Endothelial cell of umbilical vein (primary cell): ENCODE results near the gene SPAG6. TPM values are rescaled to one million over a fixed set of nuclear protein-coding genes. Genes with fewer than 3 reads are reported as not detected.

ENCODE experiments used
- BruUV-seq: library from RNA; stranded (reverse); fragments of 400-500 nt; replicated peaks from 2 replicates; lab custom pipeline; 2021; lab: Mats Ljungman, UMichigan
- CTCF ChIA-PET: fragments of 300-600, 350-600 bp; sonication (Branson Sonifier 250); formaldehyde crosslinking; loops from one replicate; lab custom pipeline; 2021; ENCODE audit warnings: antibody characterized with exemption, inconsistent platforms; lab: Charles Lee
- POLR2A ChIA-PET: fragments of 300-600, 350-600 bp; sonication (Branson Sonifier 250); formaldehyde crosslinking; loops from one replicate; lab custom pipeline; 2021; ENCODE audit warnings: antibody characterized with exemption, inconsistent platforms; lab: Charles Lee
- DNase-seq: peaks from one replicate; pipeline ENCODE4 v3.0.0-alpha.2; 2011; ENCODE audit warnings: low read depth, low spot score
- FAIRE-seq: peaks from 2 replicates; lab custom pipeline; 2011; peaks lifted over from hg19 to GRCh38; lab: Jason Lieb, UNC
- H2AFZ ChIP-seq: 2 replicates; pipeline ENCODE4 v1.6.0; 2012; ENCODE audit warnings: low read depth, low read length, control low read depth, inconsistent platforms
- H3K27ac ChIP-seq: 2 replicates; pipeline ENCODE4 v1.5.1; 2011; ENCODE audit warnings: low read depth, mild to moderate bottlenecking, control low read depth, low read length, moderate library complexity; ENCODE audit not compliant: insufficient read depth
- H3K27me3 ChIP-seq, 2 experiments: 2 replicates each; pipeline versions ENCODE4 v1.6.0 to v1.6.1; 2011; ENCODE audit warnings: low read length in 2 of 2, mixed read lengths in 1 of 2; ENCODE audit not compliant: control insufficient read depth in 2 of 2, insufficient read depth in 2 of 2
- H3K36me3 ChIP-seq, 2 experiments: 2 replicates in 1 of 2; 3 replicates in 1 of 2; pipeline ENCODE4 v1.5.1; 2011; ENCODE audit warnings: low read length in 2 of 2, mild to moderate bottlenecking in 1 of 2, moderate library complexity in 1 of 2; ENCODE audit not compliant: control insufficient read depth in 2 of 2, insufficient read depth in 2 of 2; ENCODE audit errors: extremely low read depth in 1 of 2
- H3K4me1 ChIP-seq: 3 replicates; pipeline ENCODE4 v1.5.1; 2011; ENCODE audit warnings: mild to moderate bottlenecking, low read length; ENCODE audit not compliant: control insufficient read depth, insufficient read depth; ENCODE audit errors: extremely low read depth
- H3K4me2 ChIP-seq: 2 replicates; pipeline ENCODE4 v1.6.1; 2011; ENCODE audit warnings: low read length, control low read depth, mixed read lengths; ENCODE audit not compliant: insufficient read depth
- H3K4me3 ChIP-seq, 3 experiments: fragments of 200-600 bp in 1 of 3; sonication (generic), shearing (Covaris generic) in 1 of 3; replicated peaks in 1 of 3; 2 replicates each; pipeline ENCODE4 v1.5.1; 2011 to 2016; ENCODE audit warnings: control low read depth in 3 of 3, low read length in 3 of 3, mild to moderate bottlenecking in 2 of 3, inconsistent platforms in 1 of 3, low read depth in 1 of 3, moderate library complexity in 1 of 3; ENCODE audit not compliant: insufficient read depth in 1 of 3
- H3K79me2 ChIP-seq: 2 replicates; pipeline ENCODE4 v1.6.0; 2012; ENCODE audit warnings: low read length, inconsistent platforms; ENCODE audit not compliant: control insufficient read depth, insufficient read depth
- H3K9ac ChIP-seq: replicated peaks from 2 replicates; pipeline ENCODE3; 2011; ENCODE audit warnings: low read length, control low read depth; ENCODE audit not compliant: insufficient read depth; ENCODE audit errors: extremely low read depth
- H3K9me1 ChIP-seq: replicated peaks from 3 replicates; pipeline ENCODE4 v1.6.0; 2011; ENCODE audit warnings: mild to moderate bottlenecking, low read length; ENCODE audit not compliant: control insufficient read depth, insufficient read depth; ENCODE audit errors: extremely low read depth
- H3K9me3 ChIP-seq: replicated peaks from 2 replicates; pipeline ENCODE4 v1.5.1; 2012; ENCODE audit warnings: low read length, inconsistent platforms; ENCODE audit not compliant: control insufficient read depth, insufficient read depth
- H4K20me1 ChIP-seq: replicated peaks from 2 replicates; pipeline ENCODE3; 2011; ENCODE audit warnings: mild to moderate bottlenecking, low read length; ENCODE audit not compliant: control insufficient read depth, insufficient read depth; ENCODE audit errors: extremely low read depth
- EZH2 ChIP-seq: IDR thresholded peaks from 2 replicates; pipeline ENCODE4 v1.6.1; 2012; ENCODE audit warnings: borderline replicate concordance, low read depth, mild to moderate bottlenecking, moderate library complexity, low read length, inconsistent platforms; ENCODE audit not compliant: severe bottlenecking
- FOS ChIP-seq: IDR thresholded peaks from 2 replicates; pipeline ENCODE4 v1.6.1; 2011; ENCODE audit warnings: mild to moderate bottlenecking, low read length, moderate library complexity, borderline replicate concordance; ENCODE audit not compliant: insufficient read depth
- GATA2 ChIP-seq: IDR thresholded peaks from 2 replicates; pipeline ENCODE4 v1.7.0; 2011; ENCODE audit warnings: low read depth, mild to moderate bottlenecking, moderate library complexity, mixed read lengths, low read length; ENCODE audit not compliant: insufficient read length, insufficient read depth
- JUN ChIP-seq: IDR thresholded peaks from 2 replicates; pipeline ENCODE4 v1.6.1; 2011; ENCODE audit warnings: borderline replicate concordance, low read depth; ENCODE audit not compliant: insufficient read length, insufficient read depth
- MYC ChIP-seq: IDR thresholded peaks from one replicate; pipeline ENCODE4 v1.6.1; 2011; ENCODE audit warnings: mild to moderate bottlenecking, low read depth, low read length
- POLR2A ChIP-seq: IDR thresholded peaks from 2 replicates; pipeline ENCODE4 v1.6.1; 2012; ENCODE audit warnings: low read depth, mild to moderate bottlenecking, control low read depth, low read length
- POLR2AphosphoS5 ChIP-seq: IDR thresholded peaks from 2 replicates; pipeline ENCODE4 v1.6.1; 2012; ENCODE audit warnings: low read depth, mild to moderate bottlenecking, control low read depth, low read length, moderate library complexity; ENCODE audit not compliant: insufficient read depth
- dilution Hi-C: fragments of 300-500 bp; cut with MboI; formaldehyde crosslinking; loops from one replicate; pipeline ENCODE4 v1.15.0; 2019; ENCODE audit warnings: low sequenced_read_pairs; ENCODE audit not compliant: extremely low pct_ligation_motif_present
- intact Hi-C: fragments of 100-400 bp; cut with micrococcal nuclease; formaldehyde crosslinking; loops from one replicate; pipeline ENCODE4 v1.10.0; 2022
- polyA plus RNA-seq, 4 experiments: library from polyadenylated mRNA; depleted of rRNA in 3 of 4; stranded (reverse) in 3 of 4; unstranded in 1 of 4; fragments of >200 nt; gene quantifications; 2 replicates each; pipeline versions ENCODE4 v1.2.1 to v1.2.3, GENCODE V29; 2011 to 2012; ENCODE audit warnings: missing spikeins in 1 of 4
- total RNA-seq: library from RNA; stranded (reverse); gene quantifications from 2 replicates; pipeline ENCODE4 v1.2.3, GENCODE V29; 2021
- TF ChIP-seq, protein P1 (sequence below): IDR thresholded peaks from 2 replicates; pipeline ENCODE4 v1.6.1; 2011; ENCODE audit not compliant: insufficient read depth, insufficient read length
- TF ChIP-seq, protein P2 (sequence below), 2 donors: IDR thresholded peaks; 1 replicate in 1 of 2; 2 replicates in 1 of 2; pipeline ENCODE4 v1.5.1; 2011; ENCODE audit warnings: low read length in 2 of 2, mild to moderate bottlenecking in 2 of 2, moderate library complexity in 2 of 2, control low read depth in 1 of 2, inconsistent platforms in 1 of 2, low read depth in 1 of 2; ENCODE audit not compliant: insufficient read depth in 1 of 2; ENCODE audit errors: extremely low read depth in 1 of 2

Gene SPAG6
- total and polyA plus RNA-seq, 2 donors (not counting 3 experiments of a cell fraction or from before 2014, with no cell fraction given): not detected

DNA sequence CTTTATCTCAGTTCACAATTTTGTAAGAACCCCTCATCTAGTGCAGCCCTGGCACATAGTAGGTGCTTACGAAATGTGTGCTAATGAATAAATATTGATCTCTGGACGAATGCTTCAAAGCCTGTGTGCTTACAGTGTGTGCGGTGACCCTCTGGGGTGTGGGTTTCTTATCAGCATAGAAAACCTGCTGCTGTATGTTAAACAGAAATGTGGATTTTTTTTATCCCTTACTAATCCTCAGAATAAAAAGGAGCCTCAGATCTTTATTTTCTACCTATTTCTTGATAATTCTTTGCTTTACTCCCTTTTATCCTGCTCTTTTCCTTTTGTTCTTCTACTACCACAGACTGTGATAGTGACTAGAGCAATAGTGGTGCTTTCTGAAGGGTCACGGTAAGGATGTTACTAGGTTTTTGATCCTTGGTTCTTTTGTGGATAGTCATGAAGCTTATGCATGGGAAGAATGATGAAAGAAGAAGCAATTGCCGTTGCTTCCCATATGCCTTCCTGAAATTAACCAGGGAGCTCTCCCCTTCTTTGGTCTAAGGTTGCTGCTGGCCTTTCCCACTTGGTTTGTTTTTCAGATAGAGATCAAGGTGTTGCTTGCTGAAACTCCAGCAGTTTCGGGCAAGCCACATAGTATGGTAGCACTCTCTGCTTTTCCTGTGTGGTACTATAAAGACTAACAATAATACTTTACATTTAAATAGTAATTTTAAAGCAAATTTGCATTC, 44.7 kb downstream of the SPAG6 start:
- Histone ChIP-seq H4K20me1 (no peaks in the 10 kb centered on the region), H3K4me3 (no peak overlapping the region), H3K9me1 (no peaks in the 10 kb centered on the region), H2AFZ (no peak overlapping the region), H3K4me2 (no peak overlapping the region), H3K79me2 (no peaks in the 10 kb centered on the region), H3K4me1 (no peaks in the 10 kb centered on the region), H3K27ac (no peak overlapping the region), H3K27me3 (no peaks in the 10 kb centered on the region), H3K9me3 (no peaks in the 10 kb centered on the region), H3K36me3 (no peaks in the 10 kb centered on the region), H3K9ac (no peak overlapping the region)
- ChIA-PET CTCF (no interaction called here), POLR2A (no interaction called here)
- no TSS peak for BruUV-seq
- FAIRE-seq (no peak), DNase-seq (no peak)
- intact Hi-C loops: no loop called here
- TF ChIP-seq FOS (no peak), GATA2 (no peak), POLR2AphosphoS5 (no peak), EZH2 (no peak), JUN (no peak), POLR2A (no peak), MYC (no peak)
- TF ChIP-seq, protein P1, sequence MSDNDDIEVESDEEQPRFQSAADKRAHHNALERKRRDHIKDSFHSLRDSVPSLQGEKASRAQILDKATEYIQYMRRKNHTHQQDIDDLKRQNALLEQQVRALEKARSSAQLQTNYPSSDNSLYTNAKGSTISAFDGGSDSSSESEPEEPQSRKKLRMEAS: no peak
- TF ChIP-seq, protein P2, sequence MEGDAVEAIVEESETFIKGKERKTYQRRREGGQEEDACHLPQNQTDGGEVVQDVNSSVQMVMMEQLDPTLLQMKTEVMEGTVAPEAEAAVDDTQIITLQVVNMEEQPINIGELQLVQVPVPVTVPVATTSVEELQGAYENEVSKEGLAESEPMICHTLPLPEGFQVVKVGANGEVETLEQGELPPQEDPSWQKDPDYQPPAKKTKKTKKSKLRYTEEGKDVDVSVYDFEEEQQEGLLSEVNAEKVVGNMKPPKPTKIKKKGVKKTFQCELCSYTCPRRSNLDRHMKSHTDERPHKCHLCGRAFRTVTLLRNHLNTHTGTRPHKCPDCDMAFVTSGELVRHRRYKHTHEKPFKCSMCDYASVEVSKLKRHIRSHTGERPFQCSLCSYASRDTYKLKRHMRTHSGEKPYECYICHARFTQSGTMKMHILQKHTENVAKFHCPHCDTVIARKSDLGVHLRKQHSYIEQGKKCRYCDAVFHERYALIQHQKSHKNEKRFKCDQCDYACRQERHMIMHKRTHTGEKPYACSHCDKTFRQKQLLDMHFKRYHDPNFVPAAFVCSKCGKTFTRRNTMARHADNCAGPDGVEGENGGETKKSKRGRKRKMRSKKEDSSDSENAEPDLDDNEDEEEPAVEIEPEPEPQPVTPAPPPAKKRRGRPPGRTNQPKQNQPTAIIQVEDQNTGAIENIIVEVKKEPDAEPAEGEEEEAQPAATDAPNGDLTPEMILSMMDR (IDR thresholded peaks at IDR 0.05; ENCODE audit: extremely low read depth in 1 of 2, insufficient read depth in 1 of 2, low read depth in 1 of 2, low read length in 2 of 2): no peak
- dilution Hi-C loops: no loop called here
